SK-N-DZ (cell line): ENCODE data around the gene ERCC5.

Experiments
- DNase-seq: peaks from one replicate; pipeline ENCODE4 v3.0.0-alpha.2; 2015; ENCODE audit warnings: low spot score

The ERCC5 gene

DNA sequence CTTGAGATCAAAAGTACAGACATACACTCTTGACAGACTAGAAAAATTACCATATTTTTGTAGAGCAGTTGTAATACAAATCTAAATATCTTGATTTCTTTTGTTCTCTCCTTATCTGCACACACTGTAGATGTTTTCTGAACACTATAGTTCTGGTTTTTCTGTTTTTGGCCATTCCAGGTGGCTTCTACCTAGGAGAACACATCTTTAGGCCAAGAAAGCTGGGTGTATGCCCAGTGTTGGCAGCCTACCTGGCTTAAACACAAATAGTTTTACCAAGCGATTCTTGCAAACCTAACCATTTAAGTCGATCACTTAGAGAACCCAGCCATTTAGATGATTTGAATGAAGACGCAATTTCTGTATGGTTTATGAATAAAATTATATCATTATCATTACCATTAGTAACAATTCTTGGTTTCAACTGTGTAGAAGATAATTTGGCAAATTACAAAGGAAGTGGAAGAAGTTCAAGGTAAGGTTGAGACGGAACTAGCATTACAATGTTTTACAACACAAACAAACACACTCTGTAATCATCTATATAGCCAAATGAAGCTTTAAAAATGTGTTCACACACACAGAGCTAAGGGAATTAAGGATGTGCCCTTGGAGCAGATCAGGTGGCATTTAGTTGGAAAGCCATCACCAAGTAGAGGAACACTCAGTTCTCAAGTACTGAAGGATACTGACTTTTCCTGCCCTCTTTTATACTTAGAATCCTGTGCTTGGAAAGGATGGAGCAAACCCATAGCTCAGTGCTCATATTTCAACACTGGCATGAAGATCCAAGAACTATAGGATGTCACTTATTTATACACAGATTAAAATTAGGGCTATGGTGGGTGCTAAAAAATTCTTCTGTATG, 36.2 kb downstream of the ERCC5 start:
- DNase-seq: no peak

DNA sequence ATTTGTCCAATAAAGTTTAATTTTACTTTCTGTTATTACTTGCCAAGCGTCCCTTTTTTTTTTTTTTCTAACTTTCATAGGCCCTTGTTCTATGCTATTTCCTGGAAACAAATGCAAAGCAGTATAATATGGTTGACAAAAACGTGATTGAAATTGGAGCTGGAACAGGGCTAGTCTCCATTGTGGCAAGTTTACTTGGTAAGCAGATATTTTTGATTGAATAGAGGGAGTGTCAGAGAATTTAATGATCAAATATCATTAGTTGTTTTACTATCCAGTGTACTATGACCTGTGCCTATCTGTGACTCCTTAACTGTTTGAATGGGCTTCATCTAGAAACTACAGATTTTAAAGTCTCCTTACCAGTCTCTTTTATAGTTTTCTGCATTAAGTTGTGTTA, 46.7 kb downstream of the ERCC5 start:
- no peak for DNase-seq

DNA sequence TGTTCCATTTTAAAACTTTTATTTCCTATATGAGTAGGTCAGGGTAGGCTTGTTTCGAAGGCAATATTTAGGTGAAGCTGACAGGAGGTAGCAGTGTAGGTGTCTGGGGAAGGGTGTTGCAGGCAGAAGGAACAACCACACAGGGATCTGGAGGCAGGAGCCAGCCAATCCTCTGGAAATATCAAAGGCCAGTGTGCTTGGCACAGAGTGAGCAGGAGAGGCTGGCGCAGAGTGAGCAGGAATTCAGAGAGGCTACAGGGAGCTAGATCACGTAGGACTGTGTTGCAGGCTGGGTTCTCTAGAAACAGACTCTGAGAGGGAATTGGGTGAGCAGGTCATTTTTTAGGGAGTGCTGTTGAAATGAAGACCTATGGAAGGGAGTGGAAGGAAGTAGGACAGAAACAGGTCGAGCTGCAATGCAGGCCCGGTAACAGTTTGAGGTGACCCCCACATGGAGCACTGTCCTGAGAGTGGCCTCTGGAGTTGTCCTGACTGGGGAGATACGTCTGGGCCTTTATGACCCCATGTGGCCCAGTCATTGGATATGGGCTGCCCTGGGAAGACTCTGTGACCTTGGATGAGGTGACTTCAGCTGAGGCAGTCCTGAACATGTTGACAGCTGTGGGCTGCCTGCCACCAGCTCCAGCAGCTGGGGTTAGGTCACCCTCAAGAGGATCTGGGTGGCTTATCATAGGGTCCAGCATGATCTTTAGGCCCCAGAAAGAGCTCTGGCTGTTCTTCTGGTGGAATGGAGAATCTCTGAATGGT, 51.7 kb downstream of the ERCC5 start:
- DNase-seq: no peak

GRCh38 chr13:102900193-102900608, 54.4 kb downstream of the ERCC5 start:
- no peak for DNase-seq

GRCh38 chr13:102901056-102901455, 55.2 kb downstream of the ERCC5 start:
- DNase-seq: peak; percentile 58

DNA sequence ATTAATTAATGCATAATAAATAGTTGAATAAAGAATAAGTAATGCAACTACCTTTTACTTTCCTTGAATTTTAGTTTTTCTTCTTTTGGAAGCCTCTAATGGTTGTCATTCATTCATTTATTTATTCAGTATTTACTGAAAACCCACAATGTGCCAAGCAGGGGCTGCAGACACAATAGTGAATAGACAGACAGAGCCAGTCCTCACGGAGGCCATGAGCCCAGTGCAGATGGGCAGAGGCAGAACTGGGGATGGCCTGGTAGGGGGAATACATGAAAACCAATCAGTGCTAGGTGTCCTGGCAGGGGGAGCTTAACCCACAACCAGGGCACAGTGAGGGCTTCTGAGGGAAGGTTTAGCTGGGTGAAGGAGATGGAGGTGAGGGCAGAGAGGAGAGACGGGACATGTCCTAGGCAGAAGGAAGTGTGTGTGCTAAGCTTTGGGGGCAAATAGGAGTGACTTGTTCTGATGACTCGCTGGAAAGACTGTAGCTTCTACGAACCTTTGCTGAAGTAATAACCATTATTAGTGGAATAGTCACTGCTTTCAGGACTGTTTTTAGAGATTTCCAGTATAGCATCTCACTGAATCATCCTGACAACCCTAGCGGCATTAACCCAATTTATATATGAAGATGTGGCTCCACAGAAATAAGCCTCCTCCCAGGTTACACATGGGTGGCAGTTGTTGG, 55.9 kb downstream of the ERCC5 start:
- no peak for DNase-seq

DNA sequence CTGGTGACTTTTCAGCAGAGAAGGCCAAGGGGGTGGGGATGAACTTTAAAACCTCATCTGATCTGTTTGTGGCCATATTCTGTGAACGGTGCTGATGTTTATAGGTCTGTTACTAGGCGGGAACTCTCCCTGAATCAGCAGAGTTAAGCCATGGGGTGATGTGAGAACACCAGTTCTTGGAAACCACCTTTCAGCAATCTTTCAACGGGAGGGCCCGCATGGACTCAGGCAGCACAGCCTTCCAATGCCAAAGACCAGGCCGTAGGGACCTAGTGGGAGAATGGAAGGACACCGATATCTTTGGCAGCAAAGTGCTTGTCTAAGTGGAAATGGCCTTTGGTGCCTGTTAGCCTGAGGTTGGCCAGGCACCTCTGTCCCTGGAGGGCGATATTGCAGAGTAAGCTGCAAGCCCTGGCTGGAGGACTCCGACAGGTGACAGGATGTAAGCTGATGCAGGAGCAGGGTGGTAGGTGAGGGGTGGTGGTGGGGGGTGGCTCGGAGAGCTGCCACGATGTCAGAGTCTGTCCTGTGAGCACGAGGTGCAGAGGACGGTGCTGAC, 57.0 kb downstream of the ERCC5 start:
- DNase-seq: no peak

DNA sequence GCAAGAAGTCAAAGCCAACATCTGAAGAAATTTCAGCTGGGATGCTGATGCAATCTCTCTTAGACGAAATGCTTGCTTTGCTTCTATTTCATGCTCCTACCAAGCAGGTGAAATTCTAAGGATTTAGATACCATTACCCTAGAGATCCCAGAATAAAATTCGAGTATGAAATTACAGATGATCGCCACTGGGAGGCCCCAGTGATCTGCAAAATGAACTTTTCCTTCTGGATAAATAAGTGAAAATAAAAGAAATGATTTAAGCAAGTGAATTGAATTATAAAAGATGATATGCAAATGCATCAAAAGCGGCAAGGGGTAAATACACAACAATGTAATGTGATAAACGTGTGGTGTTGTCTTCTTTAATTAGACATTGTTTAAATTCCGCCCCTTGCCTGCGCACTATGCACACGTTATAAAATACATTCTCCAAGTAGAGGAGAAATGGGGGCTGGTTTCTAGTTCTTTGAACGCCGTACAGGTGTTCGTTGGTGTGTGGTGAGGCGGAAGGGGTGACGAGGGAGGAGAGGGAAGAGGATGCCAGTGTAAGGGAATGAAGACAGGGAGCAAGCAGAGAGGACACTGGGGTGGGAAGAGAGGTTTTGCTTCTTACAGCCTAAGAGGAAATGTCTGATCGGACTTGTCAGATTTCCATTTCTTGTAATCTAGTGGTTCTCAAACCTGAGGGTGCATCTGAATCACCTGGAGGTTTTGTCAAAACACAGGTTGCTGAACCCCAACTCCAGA, 58.0 kb downstream of the ERCC5 start:
- no peak for DNase-seq

DNA sequence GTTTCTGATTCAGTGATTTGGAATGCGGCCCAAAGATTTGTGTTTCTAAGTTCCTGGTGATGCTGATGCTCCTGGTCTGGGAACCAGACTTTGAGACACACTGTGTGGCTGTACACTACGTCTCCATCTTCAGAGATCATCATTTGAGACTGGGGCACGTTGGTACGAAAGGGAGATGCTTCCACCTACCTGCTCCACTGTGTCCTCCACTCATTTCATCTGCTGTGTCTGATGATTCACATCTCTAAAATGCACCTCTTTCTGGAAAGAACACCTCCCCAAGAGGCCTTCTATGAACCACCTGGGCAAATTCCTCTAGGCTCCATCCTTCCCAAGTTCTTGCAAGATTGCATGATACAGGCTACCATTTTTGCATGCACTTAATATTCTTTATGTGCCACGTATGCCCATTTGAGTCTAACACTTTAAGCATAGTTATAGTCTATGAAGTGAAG, 58.6 kb downstream of the ERCC5 start:
- DNase-seq: no peak

DNA sequence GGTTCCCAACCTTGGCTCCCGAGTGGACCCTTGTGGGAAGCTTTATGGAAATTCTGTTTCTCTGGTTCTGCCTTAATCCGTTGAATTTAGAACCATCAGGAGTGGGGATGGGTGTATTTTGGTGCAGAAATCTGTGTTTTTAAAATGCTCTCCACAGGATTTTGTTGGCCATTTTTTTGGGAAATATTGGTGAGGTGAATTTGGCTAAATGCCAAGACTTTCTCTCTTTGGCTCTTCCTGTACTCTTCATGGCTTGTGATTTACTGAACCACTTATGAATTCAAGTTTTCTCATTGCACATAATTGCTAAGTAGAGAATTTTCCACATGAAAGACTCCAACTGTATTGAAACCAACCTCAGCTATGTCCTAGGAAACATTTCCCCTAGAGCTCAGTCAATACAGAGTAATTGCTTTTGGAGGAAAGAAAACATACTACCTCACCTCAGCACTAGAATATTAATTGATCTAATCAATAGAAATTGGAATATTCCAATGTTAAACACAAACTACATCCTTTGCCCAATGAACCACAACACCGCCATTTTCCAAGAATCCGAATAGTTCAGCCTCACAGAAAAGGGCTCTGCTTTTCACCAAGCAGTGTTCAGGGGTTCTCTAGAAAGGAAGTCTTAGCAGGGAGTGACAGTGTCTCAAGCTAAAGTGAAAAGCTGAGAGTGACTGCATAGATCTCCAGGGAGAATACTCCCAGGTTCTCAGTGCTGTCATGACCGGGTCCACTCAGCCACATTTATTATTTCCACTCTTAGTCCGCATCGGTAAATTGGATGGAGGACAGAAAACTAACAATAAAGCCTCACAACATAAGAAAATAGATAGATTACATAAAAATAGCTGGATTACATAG, 60.3 kb downstream of the ERCC5 start:
- DNase-seq: no peak

DNA sequence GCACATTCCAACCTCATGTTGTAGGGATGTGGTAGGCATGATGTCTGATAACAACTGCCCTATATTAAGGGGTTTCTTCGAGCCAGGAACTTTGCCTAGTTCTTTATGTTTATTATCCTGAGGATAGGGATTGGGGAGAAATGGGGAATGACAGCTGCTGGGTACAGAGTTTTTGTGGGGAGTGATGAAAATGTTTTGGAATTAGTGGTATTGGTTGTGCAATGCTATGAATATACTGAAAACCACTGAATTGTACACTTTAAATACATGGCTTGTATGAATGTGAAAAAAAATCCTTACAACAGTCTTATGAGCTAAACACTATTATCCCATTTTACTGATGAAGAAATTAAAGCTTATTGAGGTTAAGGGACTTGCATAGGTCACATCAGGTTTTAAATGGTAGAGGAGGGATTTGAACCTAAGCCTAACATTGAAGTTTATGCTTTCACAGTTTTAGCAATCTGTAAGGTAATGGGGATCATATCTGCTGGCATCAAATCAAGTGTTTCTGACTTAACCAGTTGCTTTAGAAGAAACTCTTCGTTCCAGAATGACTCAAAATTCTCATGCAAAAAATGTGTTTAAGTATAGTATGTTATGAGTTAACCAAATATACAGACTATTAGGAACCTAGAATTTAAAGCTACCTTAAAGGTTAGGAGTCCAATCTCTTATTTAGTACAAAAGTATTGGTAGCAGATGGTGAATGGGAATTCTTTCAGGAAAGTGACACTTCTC, 61.4 kb downstream of the ERCC5 start:
- no peak for DNase-seq

DNA sequence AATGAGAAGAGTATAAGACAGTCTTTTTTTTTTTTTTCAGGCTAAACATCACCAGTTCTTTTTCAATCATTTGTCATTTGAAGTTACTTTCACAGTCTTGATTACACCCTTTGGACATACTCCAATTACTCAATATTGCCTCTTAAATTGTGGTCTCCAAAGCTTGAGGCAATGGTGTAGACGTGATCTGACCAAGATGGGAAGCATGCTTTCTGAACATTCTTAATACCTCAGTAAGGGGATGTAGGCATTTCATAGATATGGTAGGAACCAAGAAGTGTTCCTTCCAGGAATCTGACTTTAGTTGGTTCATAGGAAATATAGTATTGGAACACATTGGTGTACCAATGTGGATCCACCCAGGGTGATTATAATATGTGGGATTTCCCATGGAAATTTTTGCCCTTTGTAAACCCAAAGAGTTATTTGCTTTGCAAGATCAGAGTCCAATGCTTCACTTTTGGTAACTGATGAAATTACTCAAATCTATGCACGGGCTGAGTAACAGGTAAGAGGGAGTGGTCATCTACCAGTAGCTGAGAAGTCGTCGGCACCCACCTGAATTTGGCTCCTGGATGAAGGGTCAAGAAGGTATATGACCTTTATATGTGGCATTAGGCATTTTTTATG, 62.2 kb downstream of the ERCC5 start:
- no peak for DNase-seq

- no peak for DNase-seq
These were observed 64.1 kb downstream of the ERCC5 start for GRCh38 chr13:102909971-102910370.

- no peak for DNase-seq
These were observed 65.5 kb downstream of the ERCC5 start for GRCh38 chr13:102911336-102911735.

DNA sequence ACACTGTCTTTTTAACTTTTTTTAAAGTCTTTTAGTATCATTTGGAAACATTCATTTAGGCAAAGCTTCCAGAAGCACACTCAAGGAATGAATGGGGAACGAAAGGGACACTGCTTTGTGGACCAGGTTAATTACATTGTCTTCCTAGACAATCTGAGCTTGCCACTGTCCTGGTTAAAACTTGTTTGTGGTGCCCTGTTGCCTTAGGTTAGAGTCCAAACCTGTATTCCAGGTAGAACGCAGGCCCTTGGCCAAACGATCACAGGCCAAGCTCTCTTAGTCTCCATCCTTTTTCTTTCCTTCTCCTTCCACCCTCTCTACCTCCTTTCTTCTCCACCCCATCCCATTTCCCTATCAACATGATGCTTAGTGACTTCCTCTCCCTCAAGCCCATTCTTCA, 66.8 kb downstream of the ERCC5 start:
- no peak for DNase-seq

DNA sequence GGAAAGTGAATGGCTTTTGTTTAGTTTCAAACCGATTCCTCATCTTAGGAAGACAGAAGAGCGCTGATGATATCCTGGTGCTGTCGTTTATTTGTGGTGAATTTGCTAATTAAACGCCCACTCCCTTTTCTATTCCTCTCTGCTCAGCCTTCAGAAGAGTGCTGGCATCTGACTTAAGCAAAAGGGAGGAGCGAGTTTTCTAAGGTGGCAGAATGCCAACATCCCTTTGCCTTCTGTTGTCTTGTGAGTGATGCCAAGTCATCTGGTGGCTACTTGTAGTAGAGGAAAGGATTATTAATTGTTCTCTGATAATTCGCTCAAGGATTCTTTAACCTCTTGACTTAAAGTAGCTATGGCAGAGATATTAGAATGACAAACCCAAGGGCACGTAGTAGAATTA, 68.1 kb downstream of the ERCC5 start:
- no peak for DNase-seq

GRCh38 chr13:102914339-102914930, 68.6 kb downstream of the ERCC5 start:
- no peak for DNase-seq

GRCh38 chr13:102915393-102915930, 69.6 kb downstream of the ERCC5 start:
- DNase-seq: no peak
